ENCODE data around the gene HSPA1A. TPM values are rescaled to one million over a fixed set of nuclear protein-coding genes. Genes with fewer than 3 reads are reported as not detected.
A peak's percentile ranks its signal among the peaks of the same experiment; 100 is the strongest.

HSPA1A gene
- total RNA-seq, 1 experiment from 2014 or later = 57.2 TPM

DNA sequence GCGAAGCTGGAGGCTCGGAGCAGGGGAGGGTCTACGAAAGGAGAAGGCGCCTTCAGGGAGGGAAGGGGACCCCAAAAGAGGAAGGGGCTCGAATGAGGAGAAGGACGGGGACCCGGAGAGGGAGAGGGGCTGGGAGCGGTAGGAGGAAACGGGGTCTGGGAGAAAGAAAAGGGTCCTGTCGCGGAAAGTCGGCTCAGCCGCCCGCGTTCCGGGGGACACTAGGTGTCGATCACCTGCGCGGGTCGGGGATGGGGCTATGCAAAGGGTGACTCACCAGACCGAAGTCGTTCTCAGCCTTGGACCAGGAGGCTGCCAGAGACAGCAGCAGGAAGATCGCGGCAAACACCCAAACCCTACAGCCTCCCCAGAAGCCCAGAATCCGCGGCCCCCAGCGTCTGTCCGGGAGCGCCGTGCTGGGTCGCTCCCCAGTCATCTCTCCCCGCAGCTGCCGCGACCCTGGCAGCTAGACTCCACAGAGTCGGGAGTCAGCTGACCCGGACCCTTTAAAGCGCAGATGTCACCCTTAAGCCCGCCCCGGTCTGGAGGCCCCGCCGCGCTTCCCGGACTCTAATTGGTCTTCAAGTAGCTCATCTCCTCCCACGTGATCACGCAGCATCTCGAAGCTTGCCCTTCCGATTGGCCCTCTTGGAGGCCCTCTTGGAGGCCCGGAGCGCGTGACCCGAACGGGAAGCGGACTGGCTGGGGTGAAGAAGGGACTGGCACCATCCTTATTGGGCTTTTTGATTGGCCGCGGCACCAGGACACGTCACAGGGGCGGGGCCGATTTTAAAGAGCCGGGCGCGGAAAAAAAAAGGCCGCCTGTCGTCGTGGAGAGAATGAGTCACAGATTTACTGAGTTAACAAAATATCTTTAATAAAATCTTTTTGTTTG, 47.2 kb downstream of the HSPA1A start, which contains the start of gene NEU1 (continued):
- TF ChIP-seq, protein P1, sequence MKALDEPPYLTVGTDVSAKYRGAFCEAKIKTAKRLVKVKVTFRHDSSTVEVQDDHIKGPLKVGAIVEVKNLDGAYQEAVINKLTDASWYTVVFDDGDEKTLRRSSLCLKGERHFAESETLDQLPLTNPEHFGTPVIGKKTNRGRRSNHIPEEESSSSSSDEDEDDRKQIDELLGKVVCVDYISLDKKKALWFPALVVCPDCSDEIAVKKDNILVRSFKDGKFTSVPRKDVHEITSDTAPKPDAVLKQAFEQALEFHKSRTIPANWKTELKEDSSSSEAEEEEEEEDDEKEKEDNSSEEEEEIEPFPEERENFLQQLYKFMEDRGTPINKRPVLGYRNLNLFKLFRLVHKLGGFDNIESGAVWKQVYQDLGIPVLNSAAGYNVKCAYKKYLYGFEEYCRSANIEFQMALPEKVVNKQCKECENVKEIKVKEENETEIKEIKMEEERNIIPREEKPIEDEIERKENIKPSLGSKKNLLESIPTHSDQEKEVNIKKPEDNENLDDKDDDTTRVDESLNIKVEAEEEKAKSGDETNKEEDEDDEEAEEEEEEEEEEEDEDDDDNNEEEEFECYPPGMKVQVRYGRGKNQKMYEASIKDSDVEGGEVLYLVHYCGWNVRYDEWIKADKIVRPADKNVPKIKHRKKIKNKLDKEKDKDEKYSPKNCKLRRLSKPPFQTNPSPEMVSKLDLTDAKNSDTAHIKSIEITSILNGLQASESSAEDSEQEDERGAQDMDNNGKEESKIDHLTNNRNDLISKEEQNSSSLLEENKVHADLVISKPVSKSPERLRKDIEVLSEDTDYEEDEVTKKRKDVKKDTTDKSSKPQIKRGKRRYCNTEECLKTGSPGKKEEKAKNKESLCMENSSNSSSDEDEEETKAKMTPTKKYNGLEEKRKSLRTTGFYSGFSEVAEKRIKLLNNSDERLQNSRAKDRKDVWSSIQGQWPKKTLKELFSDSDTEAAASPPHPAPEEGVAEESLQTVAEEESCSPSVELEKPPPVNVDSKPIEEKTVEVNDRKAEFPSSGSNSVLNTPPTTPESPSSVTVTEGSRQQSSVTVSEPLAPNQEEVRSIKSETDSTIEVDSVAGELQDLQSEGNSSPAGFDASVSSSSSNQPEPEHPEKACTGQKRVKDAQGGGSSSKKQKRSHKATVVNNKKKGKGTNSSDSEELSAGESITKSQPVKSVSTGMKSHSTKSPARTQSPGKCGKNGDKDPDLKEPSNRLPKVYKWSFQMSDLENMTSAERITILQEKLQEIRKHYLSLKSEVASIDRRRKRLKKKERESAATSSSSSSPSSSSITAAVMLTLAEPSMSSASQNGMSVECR (CRISPR knock-in tag; IDR thresholded peaks at IDR 0.05; ENCODE audit: borderline replicate concordance) = peak; percentile 69; the same call in 1 of the 2 replicates
- TF ChIP-seq, protein P2, sequence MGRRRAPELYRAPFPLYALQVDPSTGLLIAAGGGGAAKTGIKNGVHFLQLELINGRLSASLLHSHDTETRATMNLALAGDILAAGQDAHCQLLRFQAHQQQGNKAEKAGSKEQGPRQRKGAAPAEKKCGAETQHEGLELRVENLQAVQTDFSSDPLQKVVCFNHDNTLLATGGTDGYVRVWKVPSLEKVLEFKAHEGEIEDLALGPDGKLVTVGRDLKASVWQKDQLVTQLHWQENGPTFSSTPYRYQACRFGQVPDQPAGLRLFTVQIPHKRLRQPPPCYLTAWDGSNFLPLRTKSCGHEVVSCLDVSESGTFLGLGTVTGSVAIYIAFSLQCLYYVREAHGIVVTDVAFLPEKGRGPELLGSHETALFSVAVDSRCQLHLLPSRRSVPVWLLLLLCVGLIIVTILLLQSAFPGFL (CRISPR knock-in tag; IDR thresholded peaks at IDR 0.05; ENCODE audit: borderline replicate concordance) = no peak; the same call in 1 of the 2 replicates
- peak; percentile 66; the same call in 1 of the 2 replicates for TF ChIP-seq ZNF121 (CRISPR knock-in tag; IDR thresholded peaks at IDR 0.05)
- TF ChIP-seq, protein P3, sequence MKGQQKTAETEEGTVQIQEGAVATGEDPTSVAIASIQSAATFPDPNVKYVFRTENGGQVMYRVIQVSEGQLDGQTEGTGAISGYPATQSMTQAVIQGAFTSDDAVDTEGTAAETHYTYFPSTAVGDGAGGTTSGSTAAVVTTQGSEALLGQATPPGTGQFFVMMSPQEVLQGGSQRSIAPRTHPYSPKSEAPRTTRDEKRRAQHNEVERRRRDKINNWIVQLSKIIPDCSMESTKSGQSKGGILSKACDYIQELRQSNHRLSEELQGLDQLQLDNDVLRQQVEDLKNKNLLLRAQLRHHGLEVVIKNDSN (CRISPR knock-in tag; IDR thresholded peaks at IDR 0.05) = peak; percentile 98
- TF ChIP-seq, protein P4, sequence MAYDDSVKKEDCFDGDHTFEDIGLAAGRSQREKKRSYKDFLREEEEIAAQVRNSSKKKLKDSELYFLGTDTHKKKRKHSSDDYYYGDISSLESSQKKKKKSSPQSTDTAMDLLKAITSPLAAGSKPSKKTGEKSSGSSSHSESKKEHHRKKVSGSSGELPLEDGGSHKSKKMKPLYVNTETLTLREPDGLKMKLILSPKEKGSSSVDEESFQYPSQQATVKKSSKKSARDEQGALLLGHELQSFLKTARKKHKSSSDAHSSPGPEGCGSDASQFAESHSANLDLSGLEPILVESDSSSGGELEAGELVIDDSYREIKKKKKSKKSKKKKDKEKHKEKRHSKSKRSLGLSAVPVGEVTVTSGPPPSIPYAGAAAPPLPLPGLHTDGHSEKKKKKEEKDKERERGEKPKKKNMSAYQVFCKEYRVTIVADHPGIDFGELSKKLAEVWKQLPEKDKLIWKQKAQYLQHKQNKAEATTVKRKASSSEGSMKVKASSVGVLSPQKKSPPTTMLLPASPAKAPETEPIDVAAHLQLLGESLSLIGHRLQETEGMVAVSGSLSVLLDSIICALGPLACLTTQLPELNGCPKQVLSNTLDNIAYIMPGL (CRISPR knock-in tag; IDR thresholded peaks at IDR 0.05) = no peak
- TF ChIP-seq ATF1 (CRISPR knock-in tag; IDR thresholded peaks at IDR 0.05) = no peak
- TF ChIP-seq FOXJ3 (CRISPR knock-in tag; IDR thresholded peaks at IDR 0.05; ENCODE audit: borderline replicate concordance) = no peak
- TF ChIP-seq SP1 (CRISPR knock-in tag; conservative IDR thresholded peaks at IDR 0.05) = peak; percentile 51; the same call in 1 of the 2 replicates
- TF ChIP-seq GABPB1 (CRISPR knock-in tag; IDR thresholded peaks at IDR 0.05) = peak; percentile 42; the same call in 1 of the 2 replicates
- peak; percentile 45; the same call in 1 of the 2 replicates for TF ChIP-seq FOXK1 (CRISPR knock-in tag; IDR thresholded peaks at IDR 0.05)
- no peak for TF ChIP-seq JAZF1 (CRISPR knock-in tag; IDR thresholded peaks at IDR 0.05)
- TF ChIP-seq, protein P5, sequence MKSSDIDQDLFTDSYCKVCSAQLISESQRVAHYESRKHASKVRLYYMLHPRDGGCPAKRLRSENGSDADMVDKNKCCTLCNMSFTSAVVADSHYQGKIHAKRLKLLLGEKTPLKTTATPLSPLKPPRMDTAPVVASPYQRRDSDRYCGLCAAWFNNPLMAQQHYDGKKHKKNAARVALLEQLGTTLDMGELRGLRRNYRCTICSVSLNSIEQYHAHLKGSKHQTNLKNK (CRISPR knock-in tag; IDR thresholded peaks at IDR 0.05) = no peak
- TF ChIP-seq, protein P6, sequence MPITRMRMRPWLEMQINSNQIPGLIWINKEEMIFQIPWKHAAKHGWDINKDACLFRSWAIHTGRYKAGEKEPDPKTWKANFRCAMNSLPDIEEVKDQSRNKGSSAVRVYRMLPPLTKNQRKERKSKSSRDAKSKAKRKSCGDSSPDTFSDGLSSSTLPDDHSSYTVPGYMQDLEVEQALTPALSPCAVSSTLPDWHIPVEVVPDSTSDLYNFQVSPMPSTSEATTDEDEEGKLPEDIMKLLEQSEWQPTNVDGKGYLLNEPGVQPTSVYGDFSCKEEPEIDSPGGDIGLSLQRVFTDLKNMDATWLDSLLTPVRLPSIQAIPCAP (CRISPR knock-in tag; IDR thresholded peaks at IDR 0.05) = 0 out of 2 replicates have a peak, but pooled peaks have one; percentile 22
- TF ChIP-seq, protein P7, sequence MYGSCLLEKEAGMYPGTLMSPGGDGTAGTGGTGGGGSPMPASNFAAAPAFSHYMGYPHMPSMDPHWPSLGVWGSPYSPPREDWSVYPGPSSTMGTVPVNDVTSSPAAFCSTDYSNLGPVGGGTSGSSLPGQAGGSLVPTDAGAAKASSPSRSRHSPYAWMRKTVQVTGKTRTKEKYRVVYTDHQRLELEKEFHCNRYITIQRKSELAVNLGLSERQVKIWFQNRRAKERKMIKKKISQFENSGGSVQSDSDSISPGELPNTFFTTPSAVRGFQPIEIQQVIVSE (CRISPR knock-in tag; IDR thresholded peaks at IDR 0.05; ENCODE audit: borderline replicate concordance) = no peak
- TF ChIP-seq SMAD3 (CRISPR knock-in tag; IDR thresholded peaks at IDR 0.05; ENCODE audit: borderline replicate concordance) = peak; percentile 35; the same call in 1 of the 2 replicates
- TF ChIP-seq MXD4 (CRISPR knock-in tag; IDR thresholded peaks at IDR 0.05; ENCODE audit: borderline replicate concordance) = no peak
- TF ChIP-seq ZNF671 (CRISPR knock-in tag; IDR thresholded peaks at IDR 0.05) = no peak
- TF ChIP-seq, protein P8, sequence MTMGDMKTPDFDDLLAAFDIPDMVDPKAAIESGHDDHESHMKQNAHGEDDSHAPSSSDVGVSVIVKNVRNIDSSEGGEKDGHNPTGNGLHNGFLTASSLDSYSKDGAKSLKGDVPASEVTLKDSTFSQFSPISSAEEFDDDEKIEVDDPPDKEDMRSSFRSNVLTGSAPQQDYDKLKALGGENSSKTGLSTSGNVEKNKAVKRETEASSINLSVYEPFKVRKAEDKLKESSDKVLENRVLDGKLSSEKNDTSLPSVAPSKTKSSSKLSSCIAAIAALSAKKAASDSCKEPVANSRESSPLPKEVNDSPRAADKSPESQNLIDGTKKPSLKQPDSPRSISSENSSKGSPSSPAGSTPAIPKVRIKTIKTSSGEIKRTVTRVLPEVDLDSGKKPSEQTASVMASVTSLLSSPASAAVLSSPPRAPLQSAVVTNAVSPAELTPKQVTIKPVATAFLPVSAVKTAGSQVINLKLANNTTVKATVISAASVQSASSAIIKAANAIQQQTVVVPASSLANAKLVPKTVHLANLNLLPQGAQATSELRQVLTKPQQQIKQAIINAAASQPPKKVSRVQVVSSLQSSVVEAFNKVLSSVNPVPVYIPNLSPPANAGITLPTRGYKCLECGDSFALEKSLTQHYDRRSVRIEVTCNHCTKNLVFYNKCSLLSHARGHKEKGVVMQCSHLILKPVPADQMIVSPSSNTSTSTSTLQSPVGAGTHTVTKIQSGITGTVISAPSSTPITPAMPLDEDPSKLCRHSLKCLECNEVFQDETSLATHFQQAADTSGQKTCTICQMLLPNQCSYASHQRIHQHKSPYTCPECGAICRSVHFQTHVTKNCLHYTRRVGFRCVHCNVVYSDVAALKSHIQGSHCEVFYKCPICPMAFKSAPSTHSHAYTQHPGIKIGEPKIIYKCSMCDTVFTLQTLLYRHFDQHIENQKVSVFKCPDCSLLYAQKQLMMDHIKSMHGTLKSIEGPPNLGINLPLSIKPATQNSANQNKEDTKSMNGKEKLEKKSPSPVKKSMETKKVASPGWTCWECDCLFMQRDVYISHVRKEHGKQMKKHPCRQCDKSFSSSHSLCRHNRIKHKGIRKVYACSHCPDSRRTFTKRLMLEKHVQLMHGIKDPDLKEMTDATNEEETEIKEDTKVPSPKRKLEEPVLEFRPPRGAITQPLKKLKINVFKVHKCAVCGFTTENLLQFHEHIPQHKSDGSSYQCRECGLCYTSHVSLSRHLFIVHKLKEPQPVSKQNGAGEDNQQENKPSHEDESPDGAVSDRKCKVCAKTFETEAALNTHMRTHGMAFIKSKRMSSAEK (CRISPR knock-in tag; IDR thresholded peaks at IDR 0.05; ENCODE audit: borderline replicate concordance) = no peak
- TF ChIP-seq ZBTB21 (CRISPR knock-in tag; IDR thresholded peaks at IDR 0.05; ENCODE audit: borderline replicate concordance) = no peak
- TF ChIP-seq, protein P9, sequence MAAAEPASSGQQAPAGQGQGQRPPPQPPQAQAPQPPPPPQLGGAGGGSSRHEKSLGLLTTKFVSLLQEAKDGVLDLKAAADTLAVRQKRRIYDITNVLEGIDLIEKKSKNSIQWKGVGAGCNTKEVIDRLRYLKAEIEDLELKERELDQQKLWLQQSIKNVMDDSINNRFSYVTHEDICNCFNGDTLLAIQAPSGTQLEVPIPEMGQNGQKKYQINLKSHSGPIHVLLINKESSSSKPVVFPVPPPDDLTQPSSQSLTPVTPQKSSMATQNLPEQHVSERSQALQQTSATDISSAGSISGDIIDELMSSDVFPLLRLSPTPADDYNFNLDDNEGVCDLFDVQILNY (CRISPR knock-in tag; IDR thresholded peaks at IDR 0.05) = peak; percentile 42; the same call in 1 of the 2 replicates
- no peak for TF ChIP-seq ESRRA (CRISPR knock-in tag; IDR thresholded peaks at IDR 0.05; ENCODE audit: borderline replicate concordance)
- no peak for TF ChIP-seq SOX15 (CRISPR knock-in tag; IDR thresholded peaks at IDR 0.05)

Measured in WTC11 (cell line).